Left kidney (tissue), 2 donors: ENCODE results near the gene ZNF10. TPM values are rescaled to one million over a fixed set of nuclear protein-coding genes. Genes with fewer than 3 reads are reported as not detected.

Source experiments
- DNase-seq: peaks from one replicate; pipeline ENCODE4 v3.0.0-alpha.2; 2013
- polyA plus RNA-seq: library from polyadenylated mRNA; unstranded; fragments of 120-200 nt; gene quantifications from one replicate; pipeline ENCODE4 v1.2.1, GENCODE V29; 2013; ENCODE audit not compliant: insufficient read length

ZNF10 gene
- polyA plus RNA-seq, 1 donor = 33.1 TPM

DNA sequence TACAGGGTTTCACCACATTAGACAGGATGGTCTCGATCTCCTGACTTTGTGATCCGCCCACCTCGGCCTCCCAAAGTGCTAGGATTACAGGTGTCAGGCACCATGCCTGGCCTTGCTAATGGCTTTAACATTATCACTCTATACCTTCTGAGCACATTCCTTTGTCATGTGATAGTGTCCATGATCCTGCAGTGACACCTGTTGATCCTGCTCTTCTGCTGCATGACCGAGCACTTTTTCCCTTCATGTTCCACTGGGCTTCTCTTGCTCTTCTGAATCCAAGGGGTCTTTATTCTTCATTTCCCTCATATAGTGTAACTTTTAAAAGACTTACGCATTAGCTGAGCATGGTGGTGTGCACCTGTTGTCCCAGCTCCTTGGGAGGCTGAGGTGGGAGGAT is 62.4 kb downstream of the ZNF10 start:
- DNase-seq = no peak

DNA sequence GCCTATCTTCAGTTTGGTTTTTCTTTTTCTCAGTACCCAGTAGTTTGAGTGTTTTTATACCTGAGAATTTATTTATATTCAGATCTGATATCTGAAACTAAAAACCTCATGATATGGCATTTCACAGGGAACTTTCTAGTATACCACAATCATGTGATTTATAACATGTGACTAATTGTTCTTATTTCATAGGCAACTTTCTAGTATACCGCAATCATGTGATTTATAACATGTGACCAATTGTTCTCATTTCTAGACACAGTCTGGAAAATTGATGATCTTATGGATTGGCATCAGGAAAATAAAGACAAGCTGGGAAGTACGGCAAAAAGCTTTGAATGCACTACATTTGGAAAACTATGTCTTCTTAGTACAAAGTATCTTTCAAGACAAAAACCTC is 71.5 kb downstream of the ZNF10 start:
- DNase-seq = no peak

DNA sequence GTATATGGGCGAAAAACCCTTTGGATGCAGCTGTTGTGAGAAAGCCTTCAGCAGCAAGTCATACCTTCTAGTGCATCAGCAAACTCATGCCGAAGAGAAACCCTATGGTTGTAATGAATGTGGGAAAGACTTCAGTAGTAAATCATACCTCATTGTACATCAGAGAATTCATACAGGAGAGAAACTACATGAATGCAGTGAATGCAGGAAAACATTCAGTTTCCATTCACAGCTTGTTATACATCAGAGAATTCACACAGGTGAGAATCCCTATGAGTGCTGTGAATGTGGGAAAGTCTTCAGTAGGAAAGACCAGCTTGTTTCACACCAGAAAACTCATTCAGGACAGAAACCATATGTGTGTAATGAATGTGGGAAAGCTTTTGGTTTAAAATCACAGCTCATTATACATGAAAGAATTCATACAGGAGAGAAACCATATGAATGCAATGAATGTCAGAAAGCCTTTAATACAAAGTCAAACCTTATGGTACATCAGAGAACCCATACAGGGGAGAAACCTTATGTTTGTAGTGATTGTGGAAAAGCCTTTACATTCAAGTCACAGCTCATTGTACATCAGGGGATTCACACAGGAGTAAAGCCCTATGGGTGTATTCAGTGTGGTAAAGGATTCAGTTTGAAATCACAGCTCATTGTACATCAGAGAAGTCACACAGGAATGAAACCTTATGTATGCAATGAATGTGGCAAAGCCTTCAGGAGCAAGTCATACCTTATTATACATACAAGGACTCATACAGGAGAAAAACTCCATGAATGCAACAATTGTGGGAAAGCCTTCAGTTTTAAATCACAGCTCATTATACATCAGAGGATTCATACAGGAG is 72.3 kb downstream of the ZNF10 start:
- DNase-seq = no peak

DNA sequence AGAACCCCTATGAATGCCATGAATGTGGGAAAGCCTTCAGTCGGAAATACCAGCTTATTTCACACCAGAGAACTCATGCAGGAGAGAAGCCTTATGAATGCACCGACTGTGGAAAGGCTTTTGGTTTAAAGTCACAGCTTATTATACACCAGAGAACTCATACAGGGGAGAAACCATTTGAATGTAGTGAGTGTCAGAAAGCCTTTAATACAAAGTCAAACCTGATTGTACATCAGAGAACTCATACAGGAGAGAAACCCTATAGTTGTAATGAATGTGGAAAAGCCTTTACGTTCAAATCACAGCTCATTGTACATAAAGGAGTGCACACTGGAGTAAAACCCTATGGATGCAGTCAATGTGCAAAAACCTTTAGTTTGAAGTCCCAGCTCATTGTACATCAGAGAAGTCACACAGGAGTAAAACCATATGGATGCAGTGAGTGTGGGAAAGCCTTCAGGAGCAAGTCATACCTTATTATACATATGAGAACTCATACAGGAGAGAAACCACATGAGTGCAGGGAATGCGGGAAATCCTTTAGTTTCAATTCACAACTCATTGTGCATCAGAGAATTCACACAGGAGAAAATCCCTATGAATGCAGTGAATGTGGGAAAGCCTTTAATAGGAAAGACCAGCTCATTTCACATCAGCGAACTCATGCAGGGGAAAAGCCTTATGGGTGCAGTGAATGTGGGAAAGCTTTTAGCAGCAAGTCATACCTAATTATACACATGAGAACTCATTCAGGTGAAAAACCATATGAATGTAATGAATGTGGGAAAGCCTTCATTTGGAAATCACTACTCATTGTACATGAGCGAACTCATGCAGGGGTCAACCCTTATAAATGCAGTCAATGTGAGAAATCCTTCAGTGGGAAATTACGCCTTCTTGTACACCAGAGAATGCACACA is 73.2 kb downstream of the ZNF10 start:
- no peak for DNase-seq

DNA sequence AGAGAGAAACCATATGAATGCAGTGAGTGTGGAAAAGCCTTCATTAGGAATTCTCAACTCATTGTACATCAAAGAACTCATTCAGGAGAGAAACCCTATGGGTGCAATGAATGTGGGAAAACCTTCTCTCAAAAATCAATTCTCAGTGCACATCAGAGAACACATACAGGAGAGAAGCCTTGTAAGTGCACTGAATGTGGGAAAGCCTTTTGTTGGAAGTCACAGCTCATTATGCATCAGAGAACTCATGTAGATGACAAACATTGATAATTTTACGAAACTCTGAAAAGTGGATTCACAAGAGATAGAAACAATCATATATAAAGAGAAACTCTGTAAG is 73.8 kb downstream of the ZNF10 start:
- DNase-seq = no peak

DNA sequence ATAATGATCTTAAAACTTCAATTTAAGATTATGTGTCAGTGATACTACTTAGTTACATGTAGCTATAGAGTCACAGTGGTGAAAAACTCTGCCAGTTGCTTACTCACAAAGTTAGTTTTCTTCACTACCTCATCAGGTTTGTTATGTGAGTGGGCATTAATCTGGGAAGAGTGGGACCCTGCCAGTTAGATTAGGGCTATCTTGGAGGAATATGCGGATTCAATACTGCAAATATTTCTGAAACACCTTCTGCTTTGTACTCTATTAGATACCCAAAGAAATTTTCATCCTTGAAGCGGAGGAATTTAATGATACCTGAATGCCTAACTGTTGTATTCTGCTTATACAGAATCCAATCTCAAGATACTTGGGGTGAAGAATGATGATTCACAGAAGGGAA is 76.0 kb downstream of the ZNF10 start:
- no peak for DNase-seq

Other genes with a start within 250 kb of the ZNF10 start
- gene CHFR, start 243.0 kb upstream of the ZNF10 start, polyA plus RNA-seq = 31.6 TPM
- gene ZNF605, start 174.3 kb upstream of the ZNF10 start, polyA plus RNA-seq = 36.4 TPM
- gene ZNF26, start 144.3 kb upstream of the ZNF10 start, polyA plus RNA-seq = 17.7 TPM
- 93.5 TPM for gene ZNF84, start 93.1 kb upstream of the ZNF10 start, polyA plus RNA-seq
- 49.0 TPM for gene ZNF140, start 49.7 kb upstream of the ZNF10 start, polyA plus RNA-seq
- 9.1 TPM for gene ZNF891, start 353 bp upstream of the ZNF10 start, polyA plus RNA-seq
- 39.9 TPM for gene ZNF268, start 50.9 kb downstream of the ZNF10 start, polyA plus RNA-seq
- not detected for gene ANHX, start 105.2 kb downstream of the ZNF10 start, polyA plus RNA-seq